HEK293 (cell line): Measurements from ENCODE around the gene ATP8A2.

ENCODE experiments used
- CTCF ChIA-PET: fragments of 350-600 bp; formaldehyde crosslinking; extraction: SDS; loops from one replicate; lab custom pipeline; 2021; ENCODE audit warnings: antibody characterized with exemption; lab: Yijun Ruan, JAX
- POLR2A ChIA-PET: fragments of 300-600 bp; formaldehyde crosslinking; extraction: SDS; loops from one replicate; lab custom pipeline; 2020; ENCODE audit warnings: antibody characterized with exemption, inconsistent platforms; lab: Yijun Ruan, JAX
- H3K27ac ChIP-seq: fragments of 200-500 bp; sonication (Bioruptor generic); 2 replicates; pipeline ENCODE4 v1.5.1; 2014; ENCODE audit warnings: low read depth, low read length, control low read depth, inconsistent platforms; ENCODE audit errors: extremely low read depth
- H3K36me3 ChIP-seq, 2 experiments: fragments of 200-500 bp in 1 of 2; sonication (Bioruptor generic) in 1 of 2; 1 replicate in 1 of 2; 2 replicates in 1 of 2; pipeline ENCODE4 v1.5.1; 2014 to 2017; ENCODE audit warnings: inconsistent platforms in 2 of 2, low read length in 2 of 2; ENCODE audit not compliant: control insufficient read depth in 2 of 2, insufficient read depth in 1 of 2
- H3K4me1 ChIP-seq: fragments of 200-500 bp; sonication (Bioruptor generic); 2 replicates; pipeline ENCODE4 v1.5.1; 2014; ENCODE audit warnings: mild to moderate bottlenecking, low read length, inconsistent platforms; ENCODE audit not compliant: control insufficient read depth, insufficient read depth
- H3K4me3 ChIP-seq: 2 replicates; pipeline ENCODE4 v1.5.1; 2011; ENCODE audit warnings: low read depth, mild to moderate bottlenecking, control low read depth, low read length, moderate library complexity
- H3K9me3 ChIP-seq: fragments of 200-500 bp; sonication (Bioruptor generic); 2 replicates; pipeline ENCODE4 v1.5.1; 2014; ENCODE audit warnings: low read depth, low read length, inconsistent platforms; ENCODE audit not compliant: control insufficient read depth, insufficient read depth
- HIC1 ChIP-seq: fragments of 450-650 bp; formaldehyde crosslinking; IDR thresholded peaks from 2 replicates; pipeline ENCODE4 v1.5.1; 2016; ENCODE audit warnings: missing biosample characterization, missing genetic modification characterization
- KLF16 ChIP-seq: fragments of 450-650 bp; formaldehyde crosslinking; IDR thresholded peaks from 2 replicates; pipeline ENCODE4 v1.5.1; 2017; ENCODE audit warnings: missing biosample characterization, missing genetic modification characterization
- KLF17 ChIP-seq: fragments of 450-650 bp; formaldehyde crosslinking; IDR thresholded peaks from 2 replicates; pipeline ENCODE4 v1.5.1; 2016; ENCODE audit warnings: missing biosample characterization, missing genetic modification characterization
- REPIN1 ChIP-seq: fragments of 450-650 bp; formaldehyde crosslinking; IDR thresholded peaks from 2 replicates; pipeline ENCODE4 v1.5.1; 2017; ENCODE audit warnings: missing biosample characterization, missing genetic modification characterization, low read depth
- SALL2 ChIP-seq: fragments of 450-650 bp; formaldehyde crosslinking; IDR thresholded peaks from 2 replicates; pipeline ENCODE4 v1.5.0; 2017; ENCODE audit warnings: missing biosample characterization, mild to moderate bottlenecking, missing genetic modification characterization, borderline replicate concordance
- SCRT1 ChIP-seq: fragments of 450-650 bp; formaldehyde crosslinking; IDR thresholded peaks from 2 replicates; pipeline ENCODE4 v1.5.1; 2016; ENCODE audit warnings: missing biosample characterization, missing genetic modification characterization, borderline replicate concordance
- SCRT2 ChIP-seq: fragments of 450-650 bp; formaldehyde crosslinking; IDR thresholded peaks from 2 replicates; pipeline ENCODE4 v1.5.1; 2016; ENCODE audit warnings: missing biosample characterization, missing genetic modification characterization
- ZBTB10 ChIP-seq: fragments of 450-650 bp; formaldehyde crosslinking; IDR thresholded peaks from 2 replicates; pipeline ENCODE4 v1.5.1; 2016; ENCODE audit warnings: missing biosample characterization, missing genetic modification characterization
- ZBTB20 ChIP-seq: fragments of 450-650 bp; formaldehyde crosslinking; IDR thresholded peaks from 2 replicates; pipeline ENCODE4 v1.5.1; 2016; ENCODE audit warnings: missing biosample characterization, missing genetic modification characterization
- ZBTB21 ChIP-seq: fragments of 450-650 bp; formaldehyde crosslinking; IDR thresholded peaks from 2 replicates; pipeline ENCODE4 v1.5.1; 2017; ENCODE audit warnings: missing biosample characterization, missing genetic modification characterization
- ZBTB48 ChIP-seq: fragments of 450-650 bp; formaldehyde crosslinking; IDR thresholded peaks from 2 replicates; pipeline ENCODE4 v1.5.1; 2016; ENCODE audit warnings: missing biosample characterization, missing genetic modification characterization
- ZBTB7A ChIP-seq: fragments of 450-650 bp; formaldehyde crosslinking; IDR thresholded peaks from 2 replicates; pipeline ENCODE4 v1.5.1; 2016; ENCODE audit warnings: low read depth, missing biosample characterization, missing genetic modification characterization
- ZNF169 ChIP-seq: fragments of 450-650 bp; formaldehyde crosslinking; IDR thresholded peaks from 2 replicates; pipeline ENCODE4 v1.5.1; 2016; ENCODE audit warnings: missing biosample characterization, missing genetic modification characterization
- ZNF175 ChIP-seq: fragments of 450-650 bp; formaldehyde crosslinking; IDR thresholded peaks from 2 replicates; pipeline ENCODE4 v1.5.1; 2016; ENCODE audit warnings: missing biosample characterization, missing genetic modification characterization
- ZNF221 ChIP-seq: fragments of 450-650 bp; formaldehyde crosslinking; IDR thresholded peaks from 2 replicates; pipeline ENCODE4 v1.5.1; 2017; ENCODE audit warnings: missing biosample characterization, missing genetic modification characterization, borderline replicate concordance
- ZNF366 ChIP-seq: fragments of 450-650 bp; formaldehyde crosslinking; conservative IDR thresholded peaks from 2 replicates; pipeline ENCODE4 v1.5.1; 2016; ENCODE audit warnings: missing biosample characterization, missing genetic modification characterization
- ZNF426 ChIP-seq: fragments of 450-650 bp; formaldehyde crosslinking; IDR thresholded peaks from 2 replicates; pipeline ENCODE4 v1.5.1; 2017; ENCODE audit warnings: missing biosample characterization, missing genetic modification characterization, mild to moderate bottlenecking, inconsistent platforms, moderate library complexity
- ZNF530 ChIP-seq: fragments of 450-650 bp; formaldehyde crosslinking; IDR thresholded peaks from 2 replicates; pipeline ENCODE4 v1.5.1; 2016; ENCODE audit warnings: low read depth, missing biosample characterization, missing genetic modification characterization
- ZNF544 ChIP-seq: fragments of 450-650 bp; formaldehyde crosslinking; IDR thresholded peaks from 2 replicates; pipeline ENCODE4 v1.5.0; 2017; ENCODE audit warnings: missing biosample characterization, missing genetic modification characterization
- ZNF560 ChIP-seq: fragments of 450-650 bp; formaldehyde crosslinking; IDR thresholded peaks from 2 replicates; pipeline ENCODE4 v1.5.1; 2017; ENCODE audit warnings: missing biosample characterization, missing genetic modification characterization, borderline replicate concordance
- ZNF654 ChIP-seq: fragments of 450-650 bp; formaldehyde crosslinking; IDR thresholded peaks from 2 replicates; pipeline ENCODE4 v1.5.1; 2016; ENCODE audit warnings: low read depth, missing biosample characterization, missing genetic modification characterization
- ZNF701 ChIP-seq: fragments of 450-650 bp; formaldehyde crosslinking; IDR thresholded peaks from 2 replicates; pipeline ENCODE4 v1.5.1; 2016; ENCODE audit warnings: missing biosample characterization, missing genetic modification characterization
- ZNF785 ChIP-seq: fragments of 450-650 bp; formaldehyde crosslinking; IDR thresholded peaks from 2 replicates; pipeline ENCODE4 v1.5.1; 2016; ENCODE audit warnings: missing biosample characterization, missing genetic modification characterization

ATP8A2 gene

GRCh38 chr13:25432691-25433090 is 60.9 kb downstream of the ATP8A2 start:
- no peaks in the 10 kb centered on the region for H3K9me3 ChIP-seq
- no peaks in the 10 kb centered on the region for H3K4me1 ChIP-seq
- ChIA-PET CTCF (no interaction called here), POLR2A (no interaction called here)
- TF ChIP-seq ZNF544 (tag by site-specific recombination) (no peak), SCRT1 (tag by site-specific recombination) (no peak), ZNF426 (tag by site-specific recombination) (no peak), ZNF221 (tag by site-specific recombination) (no peak)
- H3K4me3 ChIP-seq, result no peak overlapping the region
- no peak overlapping the region for H3K27ac ChIP-seq
- no peaks in the 10 kb centered on the region for H3K36me3 ChIP-seq

- H3K9me3 ChIP-seq, result no peaks in the 10 kb centered on the region
- no peaks in the 10 kb centered on the region for H3K36me3 ChIP-seq
- POLR2A ChIA-PET, result no interaction called here
- no peak overlapping the region for H3K4me3 ChIP-seq
- H3K27ac ChIP-seq, result no peak overlapping the region
- TF ChIP-seq ZBTB21 (tag by site-specific recombination) (no peak), SALL2 (tag by site-specific recombination) (no peak), ZNF366 (tag by site-specific recombination) (no peak), SCRT2 (no peak), ZNF175 (tag by site-specific recombination) (no peak), ZNF654 (tag by site-specific recombination) (no peak), ZNF169 (tag by site-specific recombination) (no peak), HIC1 (no peak), ZBTB7A (tag by site-specific recombination) (no peak), REPIN1 (tag by site-specific recombination) (no peak), ZNF701 (no peak), KLF16 (tag by site-specific recombination) (no peak), ZBTB20 (no peak), ZBTB48 (tag by site-specific recombination) (no peak), ZNF560 (tag by site-specific recombination) (no peak), KLF17 (tag by site-specific recombination) (no peak), ZNF785 (tag by site-specific recombination) (no peak), ZBTB10 (tag by site-specific recombination) (no peak), ZNF530 (no peak)
- H3K4me1 ChIP-seq, result no peaks in the 10 kb centered on the region
- CTCF ChIA-PET, result no interaction called here
Measured at GRCh38 chr13:25440061-25440460, 68.3 kb downstream of the ATP8A2 start.
